ENCODE results near the gene ADGRA1.

Gene ADGRA1

GRCh38 chr10:133116455-133116854 lies 28.7 kb downstream of the ADGRA1 start:
- Histone ChIP-seq H3K4me3 (ENCODE audit: low read depth, low read length) (peak overlapping the region; percentile 13), H2AFZ (ENCODE audit: insufficient read depth, low read length, poor library complexity) (no peak overlapping the region), H3K23ac (ENCODE audit: low read length) (no peak overlapping the region), H3K79me1 (ENCODE audit: low read length) (no peaks in the 10 kb centered on the region), H3K18ac (ENCODE audit: low read length) (no peak overlapping the region), H2BK5ac (ENCODE audit: low read depth, low read length, poor library complexity) (no peak overlapping the region), H3K36me3 (ENCODE audit: control insufficient read depth in 1 of 2, insufficient read depth in 2 of 2, low read length in 2 of 2) (no peaks in the 10 kb centered on the region), H3K14ac (ENCODE audit: low read length) (no peak overlapping the region), H3K4me1 (ENCODE audit: control insufficient read depth in 1 of 2, insufficient read depth in 2 of 2, low read length in 2 of 2) (no peaks in the 10 kb centered on the region), H3K9me3 (ENCODE audit: insufficient read depth, low read depth, low read length) (peaks cover 24% of the 10 kb centered on the region), H2AK5ac (ENCODE audit: low read length) (no peak overlapping the region), H4K12ac (ENCODE audit: low read depth, low read length) (no peak overlapping the region), H2BK12ac (ENCODE audit: low read length) (no peak overlapping the region), H3K27me3 (ENCODE audit: insufficient read depth, low read length) (no peaks in the 10 kb centered on the region), H2BK120ac (ENCODE audit: insufficient read depth, low read length, poor library complexity) (no peak overlapping the region), H3K79me2 (ENCODE audit: control insufficient read depth, insufficient read depth, low read length, poor library complexity) (no peaks in the 10 kb centered on the region), H3K4me2 (ENCODE audit: low read length) (no peak overlapping the region), H3K4ac (ENCODE audit: low read depth, low read length) (no peak overlapping the region), H4K8ac (ENCODE audit: low read depth, low read length) (no peak overlapping the region), H3K27ac (ENCODE audit: low read depth, low read length) (no peak overlapping the region), H3K9ac (ENCODE audit: low read length) (no peak overlapping the region), H4K91ac (ENCODE audit: low read depth, low read length) (no peak overlapping the region)
- DNase-seq = no peak
- WGBS (ENCODE audit: extremely low coverage, insufficient coverage, insufficient read length) = no CpG with 5 or more reads among the region's 14 CpGs

GRCh38 chr10:133117036-133117687 lies 29.4 kb downstream of the ADGRA1 start:
- Histone ChIP-seq H3K9ac (ENCODE audit: low read length) (no peak overlapping the region), H3K18ac (ENCODE audit: low read length) (no peak overlapping the region), H2BK120ac (ENCODE audit: insufficient read depth, low read length, poor library complexity) (no peak overlapping the region), H3K4me1 (ENCODE audit: control insufficient read depth in 1 of 2, insufficient read depth in 2 of 2, low read length in 2 of 2) (no peaks in the 10 kb centered on the region), H2AFZ (ENCODE audit: insufficient read depth, low read length, poor library complexity) (no peak overlapping the region), H3K27me3 (ENCODE audit: insufficient read depth, low read length) (no peaks in the 10 kb centered on the region), H3K14ac (ENCODE audit: low read length) (no peak overlapping the region), H3K4ac (ENCODE audit: low read depth, low read length) (no peak overlapping the region), H3K4me3 (ENCODE audit: low read depth, low read length) (peak overlapping the region; percentile 13), H3K27ac (ENCODE audit: low read depth, low read length) (no peak overlapping the region), H3K79me2 (ENCODE audit: control insufficient read depth, insufficient read depth, low read length, poor library complexity) (no peaks in the 10 kb centered on the region), H3K9me3 (ENCODE audit: insufficient read depth, low read depth, low read length) (peaks cover 28% of the 10 kb centered on the region), H3K4me2 (ENCODE audit: low read length) (no peak overlapping the region), H2AK5ac (ENCODE audit: low read length) (no peak overlapping the region), H3K79me1 (ENCODE audit: low read length) (no peaks in the 10 kb centered on the region), H3K36me3 (ENCODE audit: control insufficient read depth in 1 of 2, insufficient read depth in 2 of 2, low read length in 2 of 2) (no peaks in the 10 kb centered on the region), H3K23ac (ENCODE audit: low read length) (no peak overlapping the region), H2BK12ac (ENCODE audit: low read length) (no peak overlapping the region), H2BK5ac (ENCODE audit: low read depth, low read length, poor library complexity) (no peak overlapping the region), H4K12ac (ENCODE audit: low read depth, low read length) (no peak overlapping the region), H4K8ac (ENCODE audit: low read depth, low read length) (no peak overlapping the region), H4K91ac (ENCODE audit: low read depth, low read length) (no peak overlapping the region)
- DNase-seq = no peak
- WGBS (ENCODE audit: extremely low coverage, insufficient coverage, insufficient read length) = no CpG with 5 or more reads among the region's 21 CpGs

- Histone ChIP-seq H3K4me3 (ENCODE audit: low read depth, low read length) (no peak overlapping the region), H3K18ac (ENCODE audit: low read length) (no peak overlapping the region), H2AFZ (ENCODE audit: insufficient read depth, low read length, poor library complexity) (no peak overlapping the region), H4K12ac (ENCODE audit: low read depth, low read length) (no peak overlapping the region), H3K23ac (ENCODE audit: low read length) (no peak overlapping the region), H3K27ac (ENCODE audit: low read depth, low read length) (no peak overlapping the region), H3K79me1 (ENCODE audit: low read length) (no peaks in the 10 kb centered on the region), H3K4me1 (ENCODE audit: control insufficient read depth in 1 of 2, insufficient read depth in 2 of 2, low read length in 2 of 2) (no peaks in the 10 kb centered on the region), H2BK5ac (ENCODE audit: low read depth, low read length, poor library complexity) (no peak overlapping the region), H2AK5ac (ENCODE audit: low read length) (no peak overlapping the region), H3K4me2 (ENCODE audit: low read length) (no peak overlapping the region), H2BK120ac (ENCODE audit: insufficient read depth, low read length, poor library complexity) (no peak overlapping the region), H3K27me3 (ENCODE audit: insufficient read depth, low read length) (no peaks in the 10 kb centered on the region), H3K79me2 (ENCODE audit: control insufficient read depth, insufficient read depth, low read length, poor library complexity) (no peaks in the 10 kb centered on the region), H4K91ac (ENCODE audit: low read depth, low read length) (no peak overlapping the region), H3K14ac (ENCODE audit: low read length) (no peak overlapping the region), H3K9ac (ENCODE audit: low read length) (no peak overlapping the region), H3K36me3 (ENCODE audit: control insufficient read depth in 1 of 2, insufficient read depth in 2 of 2, low read length in 2 of 2) (no peaks in the 10 kb centered on the region), H2BK12ac (ENCODE audit: low read length) (no peak overlapping the region), H3K9me3 (ENCODE audit: insufficient read depth, low read depth, low read length) (peaks cover 29% of the 10 kb centered on the region), H4K8ac (ENCODE audit: low read depth, low read length) (no peak overlapping the region), H3K4ac (ENCODE audit: low read depth, low read length) (no peak overlapping the region)
- WGBS (ENCODE audit: extremely low coverage, insufficient coverage, insufficient read length) = no CpG with 5 or more reads among the region's 8 CpGs
- no peak for DNase-seq
These were observed 30.0 kb downstream of the ADGRA1 start for GRCh38 chr10:133117688-133118071.

- Histone ChIP-seq H3K23ac (ENCODE audit: low read length) (peak overlapping the region; percentile 81), H3K79me2 (ENCODE audit: control insufficient read depth, insufficient read depth, low read length, poor library complexity) (no peaks in the 10 kb centered on the region), H3K4ac (ENCODE audit: low read depth, low read length) (no peak overlapping the region), H4K91ac (ENCODE audit: low read depth, low read length) (no peak overlapping the region), H3K36me3 (ENCODE audit: control insufficient read depth in 1 of 2, insufficient read depth in 2 of 2, low read length in 2 of 2) (no peaks in the 10 kb centered on the region), H3K4me2 (ENCODE audit: low read length) (no peak overlapping the region), H2AK5ac (ENCODE audit: low read length) (no peak overlapping the region), H2BK5ac (ENCODE audit: low read depth, low read length, poor library complexity) (no peak overlapping the region), H3K9me3 (ENCODE audit: insufficient read depth, low read depth, low read length) (peaks cover 23% of the 10 kb centered on the region), H3K18ac (ENCODE audit: low read length) (no peak overlapping the region), H3K14ac (ENCODE audit: low read length) (no peak overlapping the region), H3K27ac (ENCODE audit: low read depth, low read length) (no peak overlapping the region), H3K4me3 (ENCODE audit: low read depth, low read length) (peak overlapping the region; percentile 61), H4K12ac (ENCODE audit: low read depth, low read length) (no peak overlapping the region), H3K79me1 (ENCODE audit: low read length) (no peaks in the 10 kb centered on the region), H3K27me3 (ENCODE audit: insufficient read depth, low read length) (no peaks in the 10 kb centered on the region), H2BK12ac (ENCODE audit: low read length) (no peak overlapping the region), H2AFZ (ENCODE audit: insufficient read depth, low read length, poor library complexity) (no peak overlapping the region), H2BK120ac (ENCODE audit: insufficient read depth, low read length, poor library complexity) (no peak overlapping the region), H4K8ac (ENCODE audit: low read depth, low read length) (no peak overlapping the region), H3K4me1 (ENCODE audit: control insufficient read depth in 1 of 2, insufficient read depth in 2 of 2, low read length in 2 of 2) (no peaks in the 10 kb centered on the region), H3K9ac (ENCODE audit: low read length) (no peak overlapping the region)
- no CpG with 5 or more reads among the region's 8 CpGs for WGBS (ENCODE audit: extremely low coverage, insufficient coverage, insufficient read length)
- no peak for DNase-seq
These were observed 33.8 kb downstream of the ADGRA1 start for GRCh38 chr10:133121479-133121878.

All from trophoblast cell (in vitro differentiated cells and primary cell).